NT2/D1 (cell line): ENCODE data around the gene SLCO3A1.

ENCODE experiments used
- YY1 ChIP-seq: IDR thresholded peaks from 2 replicates; pipeline ENCODE4 v1.6.1; 2011; ENCODE audit not compliant: insufficient read length, insufficient read depth
- ZNF274 ChIP-seq: IDR thresholded peaks from 2 replicates; pipeline ENCODE4 v1.6.1; 2011; ENCODE audit warnings: mild to moderate bottlenecking, low read depth, low read length

- no peak for TF ChIP-seq YY1
- no peak for TF ChIP-seq ZNF274
Observed at GRCh38 chr15:92076541-92076940, 223.0 kb downstream of the SLCO3A1 start.
